GM18498 (cell line): ENCODE data around the gene TNFRSF21.
"Not testable (repeated sequence)": the region's sequence is repeated elsewhere in the genome, so short reads cannot be mapped to it uniquely, and the experiment has no call there.

ENCODE experiments used
- ATAC-seq: cut with Tn5 transposase; IDR thresholded peaks from one replicate; pipeline ENCODE4 v1.9.1; 2021; ENCODE audit warnings: mild to moderate bottlenecking, moderate library complexity; ENCODE audit not compliant: unreplicated experiment

TNFRSF21 gene

DNA sequence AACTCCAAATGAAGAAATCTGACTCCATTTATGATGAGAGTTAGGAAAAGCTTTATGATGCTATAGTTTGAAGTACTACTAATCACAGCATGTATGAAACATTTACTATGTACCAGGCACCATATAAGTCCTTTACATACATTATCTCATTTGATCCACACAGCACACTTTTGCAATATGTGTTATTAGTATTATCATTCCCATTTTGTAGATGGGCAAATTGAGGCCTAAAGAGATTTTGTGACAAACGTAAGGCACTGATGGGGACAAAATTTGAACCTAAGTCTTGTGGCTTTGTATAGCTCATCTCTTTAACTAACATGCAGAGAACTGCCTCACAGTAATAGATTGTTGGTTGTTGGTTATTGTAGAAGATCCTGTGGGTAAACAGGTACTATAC is 14.2 kb upstream of the TNFRSF21 start:
- ATAC-seq: no peak

DNA sequence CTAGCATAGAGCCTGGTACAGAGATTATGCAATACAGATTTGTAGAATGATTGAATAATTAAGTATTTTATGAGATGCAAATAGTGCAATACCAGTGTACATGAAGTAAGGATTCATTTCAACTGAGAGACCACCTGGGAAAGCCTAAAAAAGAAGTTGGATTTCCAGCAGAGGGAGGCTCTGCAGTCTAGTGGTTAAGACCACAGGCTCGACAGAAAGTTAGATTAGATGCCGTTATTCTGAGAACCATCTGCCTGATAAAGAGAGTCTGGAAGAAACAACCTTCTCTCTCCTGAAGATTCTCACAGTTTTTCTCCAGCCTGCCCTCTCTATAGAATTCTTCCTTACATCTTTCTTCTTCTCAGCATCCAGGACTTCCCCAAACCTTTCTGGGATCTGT is 13.6 kb upstream of the TNFRSF21 start:
- no peak for ATAC-seq

DNA sequence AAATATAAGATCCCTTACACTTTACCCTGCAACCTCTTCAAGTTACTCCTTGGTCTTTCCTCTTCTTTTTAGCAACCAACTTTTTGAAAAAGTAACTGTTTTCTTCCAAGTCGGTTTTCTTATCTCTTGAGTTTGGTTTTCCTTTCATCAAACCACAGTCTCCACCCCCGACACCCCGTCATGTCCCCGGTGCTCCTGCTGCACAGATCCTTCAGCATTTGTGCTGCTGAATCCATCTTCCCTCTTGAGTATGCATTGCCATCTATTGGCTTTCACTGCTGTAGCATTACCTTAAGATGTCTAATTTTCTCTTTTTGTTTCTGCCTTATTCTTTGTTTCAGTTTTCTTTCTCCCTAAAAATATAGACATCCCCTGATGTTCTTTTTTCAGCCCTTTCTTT is 11.9 kb upstream of the TNFRSF21 start:
- no peak for ATAC-seq

DNA sequence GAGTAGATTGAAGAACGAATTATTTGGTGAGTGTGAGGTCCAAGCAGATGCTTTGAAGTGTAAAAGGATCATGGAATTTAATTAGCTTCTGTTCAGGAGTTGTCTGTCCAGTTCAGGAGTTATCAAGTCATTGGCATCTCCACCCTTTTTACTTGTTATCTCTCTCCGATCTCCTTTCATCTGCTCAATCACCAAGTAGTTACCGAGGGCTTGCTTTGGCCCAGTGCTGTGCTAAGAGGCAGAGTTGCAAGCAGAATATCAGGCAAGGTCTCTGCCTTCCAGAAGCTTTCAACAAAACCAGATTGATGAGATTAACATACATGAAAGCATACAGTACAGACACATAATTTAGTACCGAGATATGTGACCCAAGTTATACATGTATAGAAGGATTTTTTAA is 10.2 kb upstream of the TNFRSF21 start:
- no peak for ATAC-seq

DNA sequence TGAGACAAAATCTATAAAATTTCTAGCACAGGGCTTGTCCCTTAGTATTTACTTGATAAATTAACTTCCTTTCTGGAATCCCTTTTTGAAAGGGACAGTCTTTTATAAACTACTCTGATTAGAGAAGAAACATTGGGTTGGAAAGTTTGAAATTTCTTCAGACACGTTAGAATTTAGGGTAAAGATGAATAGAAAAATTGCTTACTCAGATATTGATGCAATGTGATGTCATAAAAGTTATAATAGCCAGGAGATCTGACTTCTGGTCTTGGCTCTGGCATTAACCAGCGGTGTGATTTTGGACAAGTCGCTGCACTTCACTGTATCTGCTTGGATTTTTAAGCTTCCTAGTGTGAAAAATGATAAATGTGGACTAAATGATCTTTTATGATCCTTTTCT is 9.7 kb upstream of the TNFRSF21 start:
- no peak for ATAC-seq

DNA sequence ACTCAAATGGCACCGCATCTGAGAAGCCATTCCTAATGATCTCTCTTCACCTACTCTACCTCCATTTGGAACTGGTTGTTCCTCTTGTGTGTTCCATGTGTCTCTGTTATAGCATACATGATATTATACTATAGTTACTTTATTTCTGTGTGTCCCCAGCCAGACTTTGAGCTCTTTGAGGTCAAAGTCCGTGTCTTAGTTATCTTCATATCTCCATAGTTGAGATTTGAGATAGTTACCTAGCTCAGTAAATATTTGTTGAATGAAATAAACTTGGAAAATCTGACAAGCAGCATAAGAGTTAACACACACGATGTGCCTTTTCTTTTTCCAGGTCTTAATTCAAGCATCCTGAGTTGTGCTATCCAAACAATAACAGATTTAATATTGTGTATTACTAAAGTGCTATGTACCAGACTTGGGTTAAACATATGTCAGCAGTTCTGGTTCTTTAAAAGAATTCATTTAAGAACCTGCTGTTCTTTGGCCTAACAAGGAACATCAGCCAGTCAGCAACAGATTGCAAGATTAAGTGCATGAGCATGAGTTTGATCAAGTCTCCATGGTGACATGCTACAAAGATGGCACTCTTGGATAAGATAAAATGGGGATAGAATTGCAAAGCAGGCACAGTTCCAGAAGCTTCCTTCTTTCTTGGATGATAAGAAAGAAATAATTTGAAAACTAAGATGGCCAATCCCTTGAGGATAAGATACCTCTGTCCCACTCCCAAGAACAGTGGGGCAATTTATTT is 8.7 kb upstream of the TNFRSF21 start:
- no peak for ATAC-seq

DNA sequence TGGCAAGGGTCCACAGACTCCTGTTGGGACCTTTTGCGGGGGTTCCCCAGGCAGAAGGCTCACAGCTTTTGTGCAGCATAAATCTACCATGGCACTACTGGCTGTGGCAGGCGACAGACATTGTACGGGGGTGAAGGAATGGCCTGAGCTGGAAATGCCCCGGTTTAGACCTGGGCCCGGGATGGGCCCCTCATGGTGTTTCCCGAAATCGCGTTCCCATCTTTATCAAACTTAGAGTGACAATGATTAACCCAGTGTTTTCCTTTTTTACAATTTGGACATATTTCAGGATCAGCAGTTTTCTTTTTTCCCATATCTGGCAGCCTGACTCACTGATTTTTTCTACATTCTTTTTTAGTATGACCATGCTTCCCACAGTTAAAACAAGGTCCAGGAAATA is 5.5 kb upstream of the TNFRSF21 start:
- not testable (repeated sequence) for ATAC-seq

DNA sequence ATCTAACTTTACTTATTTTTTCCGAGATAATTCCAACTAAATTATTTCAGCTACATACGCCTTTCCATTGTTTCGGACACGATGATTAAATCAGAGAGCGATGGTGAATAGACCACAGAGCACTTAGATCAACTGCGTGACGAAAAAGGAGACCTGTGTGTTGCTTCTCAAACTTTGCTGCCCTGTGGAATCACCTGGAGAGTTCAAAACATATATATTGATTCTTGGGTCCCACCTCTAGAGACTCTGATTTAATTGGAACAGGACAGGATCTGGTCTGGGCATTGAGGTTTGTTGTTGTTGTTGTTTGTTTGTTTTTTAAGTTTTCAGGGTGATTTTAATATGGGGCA is 401 bp upstream of the TNFRSF21 start:
- ATAC-seq: no peak

DNA sequence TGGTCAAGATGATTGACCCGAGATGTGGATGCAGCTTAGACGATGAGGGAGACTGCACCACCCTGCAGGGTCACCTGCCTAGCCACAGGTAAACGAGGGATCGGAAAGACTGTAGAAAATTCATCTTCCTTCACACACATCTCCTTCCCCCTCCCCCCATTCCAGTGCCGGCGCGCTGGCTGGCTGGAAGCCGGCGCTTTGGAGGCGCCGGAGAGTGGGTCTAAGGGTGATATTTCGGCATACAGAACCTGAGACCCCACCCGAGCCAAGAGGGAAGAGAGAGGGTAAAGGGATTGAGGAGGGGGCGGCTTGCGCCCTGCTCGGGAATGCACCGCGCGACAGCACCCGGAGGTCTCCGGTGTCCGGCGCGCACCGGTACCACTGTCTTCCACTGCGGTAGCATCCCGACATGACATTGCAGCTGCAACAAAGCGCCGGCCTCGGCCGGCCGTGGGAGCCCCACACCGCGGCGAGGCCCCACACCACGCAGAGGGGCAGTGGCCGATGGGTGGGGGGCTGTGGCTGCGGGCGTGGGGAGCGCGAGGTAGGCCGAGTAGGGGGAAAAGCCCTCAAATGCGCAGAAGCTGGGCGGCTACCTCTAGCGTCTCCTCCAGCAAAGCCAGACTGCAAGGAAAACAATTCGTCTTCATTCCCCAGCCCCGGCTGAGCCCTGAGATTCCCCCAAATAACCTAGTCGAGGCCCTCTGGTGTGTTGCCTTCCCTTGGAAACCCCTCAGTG is 984 bp downstream of the TNFRSF21 start:
- peak; percentile 18 for ATAC-seq

DNA sequence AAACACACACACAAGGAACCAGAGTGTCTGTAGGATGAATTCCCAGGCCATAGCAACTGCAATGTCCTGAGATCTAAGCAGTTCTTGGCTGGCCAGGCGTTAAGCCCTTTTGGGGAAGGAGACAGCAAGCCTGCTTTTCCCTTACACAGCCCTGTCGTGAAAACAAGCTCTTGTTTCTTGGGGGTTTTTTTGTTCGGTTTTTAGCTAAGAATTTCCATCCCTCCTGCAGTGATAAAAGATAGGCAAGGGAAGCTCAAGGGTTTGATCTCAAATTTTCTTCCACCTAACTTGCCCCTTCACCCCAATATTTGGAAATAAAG is 1.5 kb downstream of the TNFRSF21 start:
- ATAC-seq: no peak

DNA sequence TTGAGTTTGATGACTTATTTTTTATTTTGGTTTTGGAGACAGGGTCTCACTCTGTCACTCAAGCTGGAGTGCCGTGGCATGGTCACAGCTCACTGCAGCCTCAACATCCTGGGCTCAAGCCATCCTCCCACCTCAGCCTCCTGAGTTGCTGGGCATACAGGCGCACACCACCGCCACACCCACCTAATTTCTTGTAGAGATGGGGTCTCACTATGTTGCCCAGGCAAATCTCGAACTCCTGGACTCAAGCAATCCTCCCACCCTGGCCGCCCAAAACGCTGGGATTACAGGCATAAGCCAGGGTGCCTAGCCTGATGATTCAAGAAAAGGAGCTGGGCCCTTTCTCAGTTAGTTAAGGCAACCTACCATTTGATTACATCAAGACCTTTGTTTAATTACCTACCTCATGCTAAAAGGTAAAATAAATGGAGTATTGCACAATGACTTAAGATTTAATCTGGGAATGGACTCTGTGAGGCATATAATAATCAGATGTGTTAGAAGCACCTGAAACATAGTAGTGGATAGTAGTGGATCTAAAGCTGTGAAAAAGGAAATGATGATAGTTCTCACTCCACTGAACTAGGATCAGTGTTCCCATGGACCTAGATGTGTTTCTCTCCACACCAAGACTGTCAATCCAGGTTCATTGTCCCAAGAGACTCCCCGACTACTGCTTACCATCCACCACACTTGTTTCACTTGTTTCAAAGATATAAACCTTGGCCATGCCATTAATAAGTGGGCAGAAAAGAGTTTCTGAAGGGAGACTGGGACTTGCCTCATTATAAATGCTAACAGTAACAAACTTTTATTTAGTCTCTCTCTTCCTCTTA is 2.1 kb downstream of the TNFRSF21 start:
- no peak for ATAC-seq

DNA sequence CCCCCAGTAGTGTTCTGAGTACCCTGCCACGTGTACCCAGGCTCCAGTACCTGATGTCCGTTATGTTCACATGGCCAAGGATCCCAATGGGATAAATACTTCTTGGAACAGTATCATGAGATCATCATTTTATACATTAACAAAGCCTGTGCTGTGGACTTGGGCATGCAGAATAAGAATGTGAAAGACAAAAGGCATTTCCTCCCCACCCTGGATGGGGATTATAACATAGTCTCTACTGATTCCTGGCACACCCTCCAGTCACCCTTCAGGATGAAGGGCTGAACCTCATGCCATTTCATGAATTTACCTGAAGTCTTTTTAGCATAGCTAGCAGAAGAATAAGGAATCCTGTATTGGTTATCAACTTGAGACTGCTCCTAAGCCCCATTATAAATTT is 2.8 kb downstream of the TNFRSF21 start:
- no peak for ATAC-seq

DNA sequence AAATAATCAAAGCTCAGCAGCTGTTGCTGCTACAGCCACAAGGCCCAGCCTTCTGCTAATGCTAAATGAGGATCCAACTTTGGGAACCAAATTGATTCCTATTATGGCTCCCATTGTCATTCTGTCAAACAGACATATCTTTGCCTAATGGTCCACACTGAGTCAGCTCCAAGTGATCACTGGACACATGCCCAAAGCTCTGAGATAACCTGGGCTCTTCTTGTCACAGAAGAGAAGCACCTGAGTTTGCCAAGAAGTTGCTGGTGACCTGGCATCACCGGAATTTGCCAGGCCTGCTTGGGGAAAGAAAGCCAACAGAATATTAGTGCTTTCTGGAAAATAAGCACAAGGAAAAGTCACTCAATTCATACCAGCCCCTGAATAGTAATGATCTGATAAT is 5.8 kb downstream of the TNFRSF21 start:
- no peak for ATAC-seq

DNA sequence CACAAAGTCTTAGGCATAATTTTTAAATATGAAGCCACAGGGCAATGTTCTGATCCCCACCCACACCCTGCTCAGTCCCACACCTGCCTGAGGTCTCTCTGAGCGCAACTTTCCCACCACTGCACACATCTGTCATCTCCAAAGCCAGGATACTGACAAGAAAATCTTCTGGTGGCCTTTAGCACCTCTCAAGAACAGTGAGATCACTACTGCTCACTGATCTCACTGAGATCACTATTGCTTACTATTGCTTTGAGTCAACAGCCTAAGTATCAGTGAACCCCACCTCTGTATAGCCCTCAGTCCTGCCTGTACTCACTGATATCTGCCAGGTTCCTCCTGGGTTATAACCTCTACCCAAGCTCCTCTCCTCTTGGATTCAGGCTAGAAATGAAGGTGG is 6.4 kb downstream of the TNFRSF21 start:
- peak; percentile 59 for ATAC-seq

DNA sequence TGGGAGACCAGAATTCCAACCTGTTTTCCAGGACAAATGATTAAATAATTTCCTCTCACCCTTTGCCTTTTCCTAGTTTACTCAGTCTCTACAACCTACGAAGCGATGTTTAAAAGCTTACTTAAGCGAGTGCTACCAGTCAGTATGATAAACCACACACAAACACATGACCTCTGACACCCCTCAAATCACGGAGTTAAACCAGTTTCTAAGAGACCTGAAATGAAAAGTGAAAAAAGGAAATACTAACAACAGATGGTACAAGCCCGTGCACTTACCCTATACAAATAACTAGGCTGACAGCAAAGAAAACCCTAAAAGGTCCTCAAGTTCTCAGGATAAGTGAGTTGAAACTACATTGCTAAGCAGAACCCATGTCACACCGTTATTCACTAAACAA is 7.7 kb downstream of the TNFRSF21 start:
- ATAC-seq: peak; percentile 76

DNA sequence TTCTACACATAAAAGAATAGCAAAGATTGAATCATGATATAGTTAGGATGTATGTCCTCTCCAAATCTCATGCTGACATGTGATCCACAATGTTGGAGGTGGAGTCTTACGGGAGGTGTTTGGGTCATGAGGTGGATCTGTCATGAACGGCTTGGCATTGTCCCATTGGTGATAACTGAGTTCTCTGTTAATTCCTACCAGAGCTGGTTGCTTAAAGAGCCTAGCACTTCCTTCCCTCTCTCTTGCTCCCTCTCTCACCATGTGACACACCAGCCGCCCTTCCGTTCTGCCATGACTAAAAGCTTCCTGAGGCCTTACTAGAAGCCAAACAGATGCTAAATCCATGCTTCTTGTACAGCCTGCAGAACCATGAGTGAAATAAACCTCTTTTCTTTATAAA is 8.3 kb downstream of the TNFRSF21 start:
- ATAC-seq: no peak

DNA sequence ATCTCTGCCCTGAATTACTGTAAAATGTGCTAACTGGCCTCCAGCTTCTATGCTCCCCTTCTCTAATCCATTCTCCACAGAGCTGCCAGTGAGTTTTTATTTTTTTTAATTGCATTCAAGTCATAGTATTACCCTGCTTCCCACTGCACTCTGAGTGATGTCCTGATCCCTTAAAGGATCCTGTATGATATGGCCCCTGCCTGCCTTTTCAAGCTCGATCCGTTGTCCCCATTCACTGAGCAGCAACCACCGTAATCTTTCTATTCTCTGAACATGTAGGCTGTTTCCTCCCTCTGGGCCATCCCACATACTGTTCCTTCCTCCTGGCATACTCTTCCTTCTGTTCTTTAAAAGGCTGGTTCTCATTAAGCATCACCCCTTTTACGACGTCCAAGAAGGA is 9.3 kb downstream of the TNFRSF21 start:
- ATAC-seq: no peak

DNA sequence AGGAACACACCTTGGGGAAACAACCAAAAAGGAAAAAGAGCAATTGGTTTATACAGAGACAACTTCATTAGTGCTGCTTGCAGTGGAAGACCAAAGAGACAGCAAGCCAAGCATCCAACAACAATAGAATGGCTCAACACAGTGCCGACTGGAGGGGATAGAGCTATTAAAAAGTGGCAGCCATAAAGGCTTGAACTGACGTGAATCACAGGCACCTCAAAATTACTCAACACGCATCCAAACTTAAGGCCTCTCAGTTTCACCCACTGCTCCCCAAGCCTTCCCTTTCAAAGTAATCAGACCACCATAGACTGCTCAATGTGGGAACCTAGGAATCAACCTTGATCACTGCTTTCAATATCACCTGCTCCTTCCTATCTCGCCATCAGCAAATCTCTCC is 9.7 kb downstream of the TNFRSF21 start:
- ATAC-seq: no peak

DNA sequence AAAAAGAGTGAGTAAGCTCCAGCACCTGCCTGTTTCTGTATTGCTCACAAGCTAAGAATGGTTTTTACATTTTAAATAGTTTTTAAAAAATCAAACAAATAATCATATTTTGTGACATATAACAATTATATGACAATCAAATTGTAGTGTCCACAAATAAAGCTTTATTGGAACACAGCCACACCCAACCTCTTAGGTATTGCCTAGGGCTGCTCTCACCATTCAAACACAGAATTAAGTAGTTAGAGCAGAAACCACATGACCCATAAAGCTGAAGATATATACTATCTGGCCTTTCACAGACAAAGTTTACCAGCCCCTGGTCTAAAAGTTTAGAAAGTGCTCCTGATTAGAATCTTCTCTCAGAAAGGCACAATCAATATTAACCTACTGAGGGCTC is 11.2 kb downstream of the TNFRSF21 start:
- ATAC-seq: no peak

DNA sequence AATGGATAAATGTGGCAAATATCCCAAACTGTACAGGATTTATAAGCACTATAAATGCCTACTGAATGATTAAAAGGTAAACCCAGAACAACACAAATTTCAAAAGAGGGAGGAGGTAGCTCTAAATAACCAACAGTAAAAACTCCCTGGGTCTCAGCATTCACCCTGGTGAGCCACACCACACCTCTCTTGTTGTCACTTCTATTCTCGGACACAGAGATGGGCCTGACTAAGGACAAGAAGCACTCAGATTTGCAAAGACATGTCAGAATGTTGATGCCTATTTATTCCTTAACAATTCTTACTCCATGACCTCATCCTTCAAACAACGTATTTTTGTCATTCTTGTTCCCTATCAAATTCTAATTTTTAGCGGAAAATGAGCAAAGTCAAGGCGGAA is 14.7 kb downstream of the TNFRSF21 start:
- ATAC-seq: no peak

DNA sequence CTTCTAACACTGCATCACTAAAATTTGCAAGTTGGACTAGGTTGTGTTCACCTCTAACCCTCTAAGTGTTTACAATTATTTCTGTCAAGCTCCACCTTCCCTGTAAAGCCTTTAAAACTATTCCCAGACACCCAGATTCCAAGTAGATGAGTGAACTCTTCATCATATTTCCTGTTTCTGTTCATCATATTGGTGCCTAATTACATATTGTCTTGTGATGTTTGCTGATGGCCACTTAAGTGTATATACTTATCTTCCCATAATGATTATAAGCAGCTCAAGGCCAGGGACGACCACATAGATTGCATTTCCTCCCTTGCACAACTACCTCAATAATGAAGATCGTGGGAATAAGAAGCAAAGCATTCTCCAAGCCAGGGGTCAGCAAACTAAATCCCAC is 16.8 kb downstream of the TNFRSF21 start:
- ATAC-seq: no peak

DNA sequence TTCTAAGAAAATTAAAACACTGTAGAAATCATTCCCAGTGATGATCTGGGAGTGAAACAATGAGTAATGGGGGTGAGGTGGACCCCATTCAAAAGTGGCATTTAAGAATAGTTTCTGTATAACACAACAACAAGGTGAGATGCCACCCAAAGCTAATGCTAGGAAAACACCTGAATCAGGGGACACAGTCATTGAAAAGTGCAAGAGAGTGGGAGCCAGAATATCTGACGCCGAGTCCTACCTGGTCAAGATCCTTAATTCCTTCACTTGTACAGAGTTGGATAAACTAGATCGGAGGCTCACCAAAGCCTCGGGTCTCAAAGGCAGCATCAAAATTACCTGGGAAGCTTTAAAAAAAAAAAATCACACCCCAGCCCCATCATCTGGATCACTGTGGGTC is 17.7 kb downstream of the TNFRSF21 start:
- ATAC-seq: no peak
